GM23338 (cell line): Measurements from ENCODE around the gene AVPR2. TPM values are rescaled to one million over a fixed set of nuclear protein-coding genes. Genes with fewer than 3 reads are reported as not detected.

Source experiments
- ATAC-seq: fragments of 200-7000 bp; cut with Tn5 transposase; 3 replicates; pipeline ENCODE4 v1.9.1; 2020
- DNase-seq: peaks from one replicate; pipeline ENCODE4 v3.0.0-alpha.2; 2015; ENCODE audit warnings: low spot score
- H2AFZ ChIP-seq: fragments of 200-600 bp; sonication (generic); 2 replicates; pipeline ENCODE4 v1.8.0; 2016; ENCODE audit warnings: antibody characterized with exemption, mild to moderate bottlenecking, moderate library complexity
- H3F3A ChIP-seq: fragments of 200-600 bp; sonication (generic); replicated peaks from 2 replicates; pipeline ENCODE4 v1.8.0; 2017; ENCODE audit warnings: antibody characterized with exemption, mixed run types, low read depth
- H3K27ac ChIP-seq: fragments of 200-600 bp; sonication (generic); 2 replicates; pipeline ENCODE4 v1.6.1; 2016; ENCODE audit warnings: low read depth
- H3K27me3 ChIP-seq: fragments of 200-600 bp; sonication (generic); 2 replicates; pipeline ENCODE4 v1.8.0; 2016; ENCODE audit warnings: mild to moderate bottlenecking, mixed run types, moderate library complexity; ENCODE audit not compliant: insufficient read depth
- H3K36me3 ChIP-seq: fragments of 200-600 bp; sonication (generic); 2 replicates; pipeline ENCODE4 v1.8.0; 2016; ENCODE audit warnings: mild to moderate bottlenecking; ENCODE audit not compliant: insufficient read depth
- H3K4me1 ChIP-seq: fragments of 200-600 bp; sonication (generic); 2 replicates; pipeline ENCODE4 v1.8.0; 2016; ENCODE audit warnings: mild to moderate bottlenecking, moderate library complexity; ENCODE audit not compliant: insufficient read depth
- H3K4me2 ChIP-seq: fragments of 200-600 bp; sonication (generic); 2 replicates; pipeline ENCODE4 v1.7.1; 2017; ENCODE audit warnings: mixed run types
- H3K4me3 ChIP-seq: fragments of 200-600 bp; sonication (generic); 2 replicates; pipeline ENCODE4 v1.6.1; 2016; ENCODE audit warnings: mixed run types
- H3K79me2 ChIP-seq: fragments of 200-600 bp; sonication (generic); replicated peaks from 2 replicates; pipeline ENCODE4 v1.8.0; 2017; ENCODE audit warnings: mild to moderate bottlenecking; ENCODE audit not compliant: insufficient read depth
- H3K9me2 ChIP-seq: fragments of 200-600 bp; sonication (generic); 2 replicates; pipeline ENCODE4 v1.8.0; 2017; ENCODE audit not compliant: insufficient read depth
- H4K20me1 ChIP-seq: fragments of 200-600 bp; sonication (generic); replicated peaks from 2 replicates; pipeline ENCODE4 v1.8.0; 2017; ENCODE audit warnings: mild to moderate bottlenecking; ENCODE audit not compliant: insufficient read depth
- H3K27ac Mint-ChIP-seq: 2 replicates; pipeline ENCODE4 v1.8.0; 2020; ENCODE audit warnings: inconsistent platforms, mild to moderate bottlenecking, moderate library complexity, mixed read lengths
- H3K27me3 Mint-ChIP-seq: 3 replicates; pipeline ENCODE4 v1.8.0; 2022; ENCODE audit warnings: low read depth, mild to moderate bottlenecking, moderate library complexity, mixed read lengths, inconsistent platforms; ENCODE audit not compliant: insufficient read depth, poor library complexity
- H3K36me3 Mint-ChIP-seq: 3 replicates; pipeline ENCODE4 v1.8.0; 2021; ENCODE audit warnings: low read depth, mild to moderate bottlenecking, inconsistent platforms, moderate library complexity, mixed read lengths
- H3K4me1 Mint-ChIP-seq: 3 replicates; pipeline ENCODE4 v1.8.0; 2020; ENCODE audit warnings: mild to moderate bottlenecking, inconsistent platforms, mixed read lengths
- H3K4me3 Mint-ChIP-seq: 3 replicates; pipeline ENCODE4 v1.8.0; 2021; ENCODE audit warnings: moderate library complexity, mild to moderate bottlenecking, inconsistent platforms, mixed read lengths
- H3K9me3 Mint-ChIP-seq: 3 replicates; pipeline ENCODE4 v1.8.0; 2020; ENCODE audit warnings: moderate library complexity, mild to moderate bottlenecking, inconsistent platforms, mixed read lengths
- CREB1 ChIP-seq: fragments of 250-450 bp; sonication (Bioruptor Pico); IDR thresholded peaks from 2 replicates; pipeline ENCODE4 v1.5.0; 2020; ENCODE audit warnings: low read depth, mild to moderate bottlenecking, moderate library complexity
- EZH2 ChIP-seq: fragments of 200-600 bp; sonication (generic); IDR thresholded peaks from one replicate; pipeline ENCODE4 v1.8.0; 2017; ENCODE audit warnings: antibody characterized with exemption, mild to moderate bottlenecking, low read depth; ENCODE audit not compliant: unreplicated experiment
- EZH2phosphoT487 ChIP-seq: fragments of 200-600 bp; sonication (generic); IDR thresholded peaks from one replicate; pipeline ENCODE4 v1.8.1; 2018; ENCODE audit warnings: antibody characterized with exemption; ENCODE audit not compliant: unreplicated experiment
- JUNB ChIP-seq: IDR thresholded peaks from one replicate; pipeline ENCODE4 v1.6.1; 2016; ENCODE audit warnings: antibody characterized with exemption; ENCODE audit not compliant: unreplicated experiment
- NANOG ChIP-seq: IDR thresholded peaks from 2 replicates; pipeline ENCODE4 v1.6.1; 2016; ENCODE audit warnings: antibody characterized with exemption, borderline replicate concordance
- POLR2AphosphoS5 ChIP-seq: IDR thresholded peaks from 2 replicates; pipeline ENCODE4 v1.6.1; 2016; ENCODE audit warnings: antibody characterized with exemption, low read depth
- STAT1 ChIP-seq: IDR thresholded peaks from one replicate; pipeline ENCODE4 v1.6.1; 2016; ENCODE audit warnings: antibody characterized with exemption; ENCODE audit not compliant: unreplicated experiment
- ZNF114 ChIP-seq: fragments of 250-450 bp; sonication (Bioruptor Pico); IDR thresholded peaks from 2 replicates; pipeline ENCODE4 v1.5.0; 2020; ENCODE audit warnings: mild to moderate bottlenecking, moderate library complexity
- ZNF331 ChIP-seq: fragments of 250-450 bp; sonication (Bioruptor Pico); IDR thresholded peaks from 2 replicates; pipeline ENCODE4 v1.5.0; 2020; ENCODE audit warnings: low read depth, mild to moderate bottlenecking, moderate library complexity
- polyA plus RNA-seq: library from polyadenylated mRNA; unstranded; fragments of >200 nt; fragmentation: Nextera tagmentation; extraction: Ambion mirVana; gene quantifications from 2 replicates; pipeline ENCODE4 v1.2.1, GENCODE V29; 2016
- total RNA-seq: library from RNA; depleted of rRNA; stranded (reverse); fragments of >200 nt; shearing (Covaris generic); gene quantifications from 2 replicates; pipeline ENCODE4 v1.2.3, GENCODE V29; 2014
- TF ChIP-seq, protein P1 (sequence below): IDR thresholded peaks from one replicate; pipeline ENCODE4 v1.6.1; 2018; ENCODE audit warnings: antibody characterized with exemption; ENCODE audit not compliant: unreplicated experiment
- TF ChIP-seq, protein P2 (sequence below): fragments of 250-450 bp; sonication (Bioruptor Pico); IDR thresholded peaks from 2 replicates; pipeline ENCODE4 v1.5.0; 2020; ENCODE audit warnings: mild to moderate bottlenecking, moderate library complexity
- TF ChIP-seq, protein P3 (sequence below): IDR thresholded peaks from 2 replicates; pipeline ENCODE4 v1.6.1; 2016; ENCODE audit warnings: antibody characterized with exemption
- TF ChIP-seq, protein P4 (sequence below), 2 experiments: fragments of 200-600 bp in 1 of 2; sonication (generic) in 1 of 2; conservative IDR thresholded peaks; 2 replicates each; pipeline versions ENCODE4 v1.5.1 to v1.6.1; 2016 to 2017; ENCODE audit warnings: antibody characterized with exemption in 2 of 2, low read depth in 2 of 2, mild to moderate bottlenecking in 2 of 2, moderate library complexity in 1 of 2

AVPR2 gene
- total and polyA plus RNA-seq, 2 experiments from 2014 or later: not detected

DNA sequence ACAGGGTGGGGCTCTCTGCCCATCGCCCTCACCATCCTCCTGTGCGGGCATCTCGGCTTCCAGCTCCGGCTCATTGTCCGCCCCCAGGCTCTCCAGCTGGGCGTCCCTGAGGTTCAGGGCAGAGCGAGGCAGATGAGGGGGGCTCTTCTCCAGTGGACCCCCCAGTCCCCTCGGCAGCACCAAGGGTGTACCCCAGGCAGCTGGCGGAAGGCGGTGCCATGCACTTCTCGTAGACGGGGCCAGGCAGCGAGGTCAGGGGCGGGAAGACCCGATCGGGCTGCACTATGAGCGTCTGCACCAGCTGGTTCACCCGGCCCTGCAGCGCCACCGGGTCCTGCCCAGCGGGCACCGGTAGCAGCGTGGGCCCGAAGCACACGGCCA, 5.5 kb downstream of the AVPR2 start:
- no peaks in the 10 kb centered on the region; the same call in 1 of the 3 replicates for H3K4me1 Mint-ChIP-seq
- ATAC-seq (no peak), DNase-seq (no peak)
- Histone ChIP-seq H3K4me3 (no peak overlapping the region), H3K9me2 (no peaks in the 10 kb centered on the region), H2AFZ (no peak overlapping the region), H3K27ac (no peak overlapping the region), H3F3A (no peaks in the 10 kb centered on the region), H4K20me1 (no peaks in the 10 kb centered on the region), H3K36me3 (no peaks in the 10 kb centered on the region), H3K79me2 (no peaks in the 10 kb centered on the region), H3K4me2 (no peak overlapping the region), H3K4me1 (no peaks in the 10 kb centered on the region), H3K27me3 (no peaks in the 10 kb centered on the region)
- H3K27me3 Mint-ChIP-seq: no peaks in the 10 kb centered on the region
- TF ChIP-seq, protein P1, sequence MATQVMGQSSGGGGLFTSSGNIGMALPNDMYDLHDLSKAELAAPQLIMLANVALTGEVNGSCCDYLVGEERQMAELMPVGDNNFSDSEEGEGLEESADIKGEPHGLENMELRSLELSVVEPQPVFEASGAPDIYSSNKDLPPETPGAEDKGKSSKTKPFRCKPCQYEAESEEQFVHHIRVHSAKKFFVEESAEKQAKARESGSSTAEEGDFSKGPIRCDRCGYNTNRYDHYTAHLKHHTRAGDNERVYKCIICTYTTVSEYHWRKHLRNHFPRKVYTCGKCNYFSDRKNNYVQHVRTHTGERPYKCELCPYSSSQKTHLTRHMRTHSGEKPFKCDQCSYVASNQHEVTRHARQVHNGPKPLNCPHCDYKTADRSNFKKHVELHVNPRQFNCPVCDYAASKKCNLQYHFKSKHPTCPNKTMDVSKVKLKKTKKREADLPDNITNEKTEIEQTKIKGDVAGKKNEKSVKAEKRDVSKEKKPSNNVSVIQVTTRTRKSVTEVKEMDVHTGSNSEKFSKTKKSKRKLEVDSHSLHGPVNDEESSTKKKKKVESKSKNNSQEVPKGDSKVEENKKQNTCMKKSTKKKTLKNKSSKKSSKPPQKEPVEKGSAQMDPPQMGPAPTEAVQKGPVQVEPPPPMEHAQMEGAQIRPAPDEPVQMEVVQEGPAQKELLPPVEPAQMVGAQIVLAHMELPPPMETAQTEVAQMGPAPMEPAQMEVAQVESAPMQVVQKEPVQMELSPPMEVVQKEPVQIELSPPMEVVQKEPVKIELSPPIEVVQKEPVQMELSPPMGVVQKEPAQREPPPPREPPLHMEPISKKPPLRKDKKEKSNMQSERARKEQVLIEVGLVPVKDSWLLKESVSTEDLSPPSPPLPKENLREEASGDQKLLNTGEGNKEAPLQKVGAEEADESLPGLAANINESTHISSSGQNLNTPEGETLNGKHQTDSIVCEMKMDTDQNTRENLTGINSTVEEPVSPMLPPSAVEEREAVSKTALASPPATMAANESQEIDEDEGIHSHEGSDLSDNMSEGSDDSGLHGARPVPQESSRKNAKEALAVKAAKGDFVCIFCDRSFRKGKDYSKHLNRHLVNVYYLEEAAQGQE: no peak
- TF ChIP-seq, protein P2, sequence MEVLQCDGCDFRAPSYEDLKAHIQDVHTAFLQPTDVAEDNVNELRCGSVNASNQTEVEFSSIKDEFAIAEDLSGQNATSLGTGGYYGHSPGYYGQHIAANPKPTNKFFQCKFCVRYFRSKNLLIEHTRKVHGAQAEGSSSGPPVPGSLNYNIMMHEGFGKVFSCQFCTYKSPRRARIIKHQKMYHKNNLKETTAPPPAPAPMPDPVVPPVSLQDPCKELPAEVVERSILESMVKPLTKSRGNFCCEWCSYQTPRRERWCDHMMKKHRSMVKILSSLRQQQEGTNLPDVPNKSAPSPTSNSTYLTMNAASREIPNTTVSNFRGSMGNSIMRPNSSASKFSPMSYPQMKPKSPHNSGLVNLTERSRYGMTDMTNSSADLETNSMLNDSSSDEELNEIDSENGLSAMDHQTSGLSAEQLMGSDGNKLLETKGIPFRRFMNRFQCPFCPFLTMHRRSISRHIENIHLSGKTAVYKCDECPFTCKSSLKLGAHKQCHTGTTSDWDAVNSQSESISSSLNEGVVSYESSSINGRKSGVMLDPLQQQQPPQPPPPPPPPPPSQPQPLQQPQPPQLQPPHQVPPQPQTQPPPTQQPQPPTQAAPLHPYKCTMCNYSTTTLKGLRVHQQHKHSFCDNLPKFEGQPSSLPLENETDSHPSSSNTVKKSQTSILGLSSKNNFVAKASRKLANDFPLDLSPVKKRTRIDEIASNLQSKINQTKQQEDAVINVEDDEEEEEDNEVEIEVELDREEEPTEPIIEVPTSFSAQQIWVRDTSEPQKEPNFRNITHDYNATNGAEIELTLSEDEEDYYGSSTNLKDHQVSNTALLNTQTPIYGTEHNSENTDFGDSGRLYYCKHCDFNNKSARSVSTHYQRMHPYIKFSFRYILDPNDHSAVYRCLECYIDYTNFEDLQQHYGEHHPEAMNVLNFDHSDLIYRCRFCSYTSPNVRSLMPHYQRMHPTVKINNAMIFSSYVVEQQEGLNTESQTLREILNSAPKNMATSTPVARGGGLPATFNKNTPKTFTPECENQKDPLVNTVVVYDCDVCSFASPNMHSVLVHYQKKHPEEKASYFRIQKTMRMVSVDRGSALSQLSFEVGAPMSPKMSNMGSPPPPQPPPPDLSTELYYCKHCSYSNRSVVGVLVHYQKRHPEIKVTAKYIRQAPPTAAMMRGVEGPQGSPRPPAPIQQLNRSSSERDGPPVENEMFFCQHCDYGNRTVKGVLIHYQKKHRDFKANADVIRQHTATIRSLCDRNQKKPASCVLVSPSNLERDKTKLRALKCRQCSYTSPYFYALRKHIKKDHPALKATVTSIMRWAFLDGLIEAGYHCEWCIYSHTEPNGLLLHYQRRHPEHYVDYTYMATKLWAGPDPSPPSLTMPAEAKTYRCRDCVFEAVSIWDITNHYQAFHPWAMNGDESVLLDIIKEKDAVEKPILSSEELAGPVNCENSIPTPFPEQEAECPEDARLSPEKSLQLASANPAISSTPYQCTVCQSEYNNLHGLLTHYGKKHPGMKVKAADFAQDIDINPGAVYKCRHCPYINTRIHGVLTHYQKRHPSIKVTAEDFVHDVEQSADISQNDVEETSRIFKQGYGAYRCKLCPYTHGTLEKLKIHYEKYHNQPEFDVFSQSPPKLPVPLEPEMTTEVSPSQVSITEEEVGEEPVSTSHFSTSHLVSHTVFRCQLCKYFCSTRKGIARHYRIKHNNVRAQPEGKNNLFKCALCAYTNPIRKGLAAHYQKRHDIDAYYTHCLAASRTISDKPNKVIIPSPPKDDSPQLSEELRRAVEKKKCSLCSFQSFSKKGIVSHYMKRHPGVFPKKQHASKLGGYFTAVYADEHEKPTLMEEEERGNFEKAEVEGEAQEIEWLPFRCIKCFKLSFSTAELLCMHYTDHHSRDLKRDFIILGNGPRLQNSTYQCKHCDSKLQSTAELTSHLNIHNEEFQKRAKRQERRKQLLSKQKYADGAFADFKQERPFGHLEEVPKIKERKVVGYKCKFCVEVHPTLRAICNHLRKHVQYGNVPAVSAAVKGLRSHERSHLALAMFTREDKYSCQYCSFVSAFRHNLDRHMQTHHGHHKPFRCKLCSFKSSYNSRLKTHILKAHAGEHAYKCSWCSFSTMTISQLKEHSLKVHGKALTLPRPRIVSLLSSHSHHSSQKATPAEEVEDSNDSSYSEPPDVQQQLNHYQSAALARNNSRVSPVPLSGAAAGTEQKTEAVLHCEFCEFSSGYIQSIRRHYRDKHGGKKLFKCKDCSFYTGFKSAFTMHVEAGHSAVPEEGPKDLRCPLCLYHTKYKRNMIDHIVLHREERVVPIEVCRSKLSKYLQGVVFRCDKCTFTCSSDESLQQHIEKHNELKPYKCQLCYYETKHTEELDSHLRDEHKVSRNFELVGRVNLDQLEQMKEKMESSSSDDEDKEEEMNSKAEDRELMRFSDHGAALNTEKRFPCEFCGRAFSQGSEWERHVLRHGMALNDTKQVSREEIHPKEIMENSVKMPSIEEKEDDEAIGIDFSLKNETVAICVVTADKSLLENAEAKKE (CRISPR knock-in tag): no peak
- no peak for TF ChIP-seq JUNB
- no peak for TF ChIP-seq ZNF331
- TF ChIP-seq, protein P3, sequence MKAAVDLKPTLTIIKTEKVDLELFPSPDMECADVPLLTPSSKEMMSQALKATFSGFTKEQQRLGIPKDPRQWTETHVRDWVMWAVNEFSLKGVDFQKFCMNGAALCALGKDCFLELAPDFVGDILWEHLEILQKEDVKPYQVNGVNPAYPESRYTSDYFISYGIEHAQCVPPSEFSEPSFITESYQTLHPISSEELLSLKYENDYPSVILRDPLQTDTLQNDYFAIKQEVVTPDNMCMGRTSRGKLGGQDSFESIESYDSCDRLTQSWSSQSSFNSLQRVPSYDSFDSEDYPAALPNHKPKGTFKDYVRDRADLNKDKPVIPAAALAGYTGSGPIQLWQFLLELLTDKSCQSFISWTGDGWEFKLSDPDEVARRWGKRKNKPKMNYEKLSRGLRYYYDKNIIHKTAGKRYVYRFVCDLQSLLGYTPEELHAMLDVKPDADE: no peak
- TF ChIP-seq CREB1: no peak
- no peak for TF ChIP-seq NANOG
- TF ChIP-seq EZH2phosphoT487: no peak
- no peak for TF ChIP-seq ZNF114 (CRISPR knock-in tag)
- no peak for TF ChIP-seq EZH2
- TF ChIP-seq, protein P4, sequence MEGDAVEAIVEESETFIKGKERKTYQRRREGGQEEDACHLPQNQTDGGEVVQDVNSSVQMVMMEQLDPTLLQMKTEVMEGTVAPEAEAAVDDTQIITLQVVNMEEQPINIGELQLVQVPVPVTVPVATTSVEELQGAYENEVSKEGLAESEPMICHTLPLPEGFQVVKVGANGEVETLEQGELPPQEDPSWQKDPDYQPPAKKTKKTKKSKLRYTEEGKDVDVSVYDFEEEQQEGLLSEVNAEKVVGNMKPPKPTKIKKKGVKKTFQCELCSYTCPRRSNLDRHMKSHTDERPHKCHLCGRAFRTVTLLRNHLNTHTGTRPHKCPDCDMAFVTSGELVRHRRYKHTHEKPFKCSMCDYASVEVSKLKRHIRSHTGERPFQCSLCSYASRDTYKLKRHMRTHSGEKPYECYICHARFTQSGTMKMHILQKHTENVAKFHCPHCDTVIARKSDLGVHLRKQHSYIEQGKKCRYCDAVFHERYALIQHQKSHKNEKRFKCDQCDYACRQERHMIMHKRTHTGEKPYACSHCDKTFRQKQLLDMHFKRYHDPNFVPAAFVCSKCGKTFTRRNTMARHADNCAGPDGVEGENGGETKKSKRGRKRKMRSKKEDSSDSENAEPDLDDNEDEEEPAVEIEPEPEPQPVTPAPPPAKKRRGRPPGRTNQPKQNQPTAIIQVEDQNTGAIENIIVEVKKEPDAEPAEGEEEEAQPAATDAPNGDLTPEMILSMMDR (conservative IDR thresholded peaks at IDR 0.05; ENCODE audit: low read depth in 2 of 2): no peak
- no peak for TF ChIP-seq POLR2AphosphoS5
- TF ChIP-seq STAT1: no peak
- H3K36me3 Mint-ChIP-seq: peaks cover 6% of the 10 kb centered on the region; the same call in 2 of the 3 replicates
- H3K4me3 Mint-ChIP-seq: no peak overlapping the region
- no peaks in the 10 kb centered on the region for H3K9me3 Mint-ChIP-seq
- no peak overlapping the region for H3K27ac Mint-ChIP-seq
